Umbilical cord (tissue), 2 donors: ENCODE measurements around the gene FUT3. TPM values are rescaled to one million over a fixed set of nuclear protein-coding genes. Genes with fewer than 3 reads are reported as not detected.
"Not testable (repeated sequence)": the region's sequence is repeated elsewhere in the genome, so short reads cannot be mapped to it uniquely, and the experiment has no call there.

Experiments used
- DNase-seq: peaks from one replicate; pipeline ENCODE4 v3.0.0-alpha.2; 2015; ENCODE audit warnings: low spot score
- total RNA-seq: library from RNA; depleted of rRNA; stranded (reverse); fragments of >200 nt; gene quantifications from one replicate; pipeline ENCODE4 v1.2.3, GENCODE V29; 2014; ENCODE audit warnings: low replicate concordance; ENCODE audit not compliant: insufficient read depth

Gene FUT3
- 4.8 TPM for total RNA-seq

DNA sequence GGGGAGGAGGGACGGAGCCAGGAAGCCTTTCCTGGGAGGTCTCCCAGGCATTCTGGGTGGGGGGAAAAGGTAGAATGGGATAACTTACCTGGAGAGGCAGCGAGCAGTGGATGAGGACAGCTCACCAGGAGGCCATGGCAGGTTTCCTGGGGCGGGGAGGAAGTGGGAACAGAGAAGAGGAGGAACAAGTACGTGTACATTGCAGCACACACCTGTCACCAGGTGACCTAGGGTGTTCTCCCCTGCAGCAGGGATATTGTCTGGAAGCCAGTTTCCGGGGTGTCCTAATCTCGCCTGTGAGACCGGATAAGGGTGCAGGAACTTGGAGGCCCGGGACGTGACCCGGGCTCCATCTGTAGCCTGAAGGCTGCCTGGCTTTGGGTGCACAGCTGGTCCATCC is at the start of gene FUT3:
FUT3 (minus strand) TSS at position 148 of the 400 bp plus-strand sequence.
- no peak for DNase-seq

DNA sequence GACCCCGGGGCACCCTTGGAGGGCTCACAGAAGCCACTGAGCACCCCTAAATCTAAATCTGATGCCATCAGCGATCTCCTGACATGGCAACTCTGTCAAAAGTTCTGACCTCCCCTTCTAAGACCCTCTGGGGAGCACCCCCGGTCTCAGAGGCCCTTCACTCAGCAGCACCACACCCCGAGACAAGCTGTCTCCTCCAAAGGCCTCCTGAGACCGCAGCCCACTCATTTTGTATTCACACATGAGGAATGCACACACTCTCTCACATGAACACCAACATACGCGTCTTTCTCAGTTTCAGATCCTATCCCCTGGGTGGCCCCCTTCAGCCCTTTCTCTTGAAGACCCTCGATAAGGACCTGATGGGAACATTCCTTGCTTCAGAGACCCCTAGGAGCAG is 49.7 kb upstream of the FUT3 start:
- no peak for DNase-seq

DNA sequence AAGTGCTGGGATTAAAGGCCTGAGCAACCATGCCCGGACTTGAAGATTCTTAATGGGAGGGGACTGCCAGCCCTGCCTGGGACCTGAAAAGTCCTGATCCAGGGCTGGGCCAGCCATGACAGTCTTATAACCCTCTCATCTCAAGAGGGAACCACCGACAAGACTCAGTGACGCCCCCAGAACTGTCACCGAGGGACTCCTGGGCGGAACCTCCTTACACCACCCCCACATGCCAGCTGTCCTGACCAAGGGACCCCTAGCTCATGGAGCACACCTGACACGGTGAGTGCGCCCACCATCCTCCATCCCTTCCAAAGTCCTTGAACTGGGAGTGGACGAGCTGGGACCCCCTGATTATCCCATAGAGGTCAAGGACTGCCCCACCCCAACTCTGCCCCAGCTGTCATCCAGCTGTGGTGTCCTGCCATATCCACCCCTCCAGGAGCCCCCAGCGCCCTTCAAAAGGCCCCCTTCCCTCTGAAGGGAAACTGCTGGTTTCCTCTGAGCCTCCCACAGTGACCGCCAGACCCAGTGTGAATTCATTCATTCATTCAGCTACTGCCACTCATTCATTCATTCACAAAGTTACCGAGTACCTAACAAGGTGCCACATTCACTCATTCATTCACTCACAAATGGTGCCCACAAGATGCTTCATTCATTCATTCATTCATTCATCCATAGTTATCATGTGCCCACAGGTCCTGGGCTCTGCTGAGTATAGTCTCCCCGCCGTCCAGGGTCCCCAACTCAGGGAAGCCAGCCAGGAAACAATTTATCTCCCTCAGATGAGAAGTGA is 48.7 kb upstream of the FUT3 start:
- DNase-seq, result no peak

DNA sequence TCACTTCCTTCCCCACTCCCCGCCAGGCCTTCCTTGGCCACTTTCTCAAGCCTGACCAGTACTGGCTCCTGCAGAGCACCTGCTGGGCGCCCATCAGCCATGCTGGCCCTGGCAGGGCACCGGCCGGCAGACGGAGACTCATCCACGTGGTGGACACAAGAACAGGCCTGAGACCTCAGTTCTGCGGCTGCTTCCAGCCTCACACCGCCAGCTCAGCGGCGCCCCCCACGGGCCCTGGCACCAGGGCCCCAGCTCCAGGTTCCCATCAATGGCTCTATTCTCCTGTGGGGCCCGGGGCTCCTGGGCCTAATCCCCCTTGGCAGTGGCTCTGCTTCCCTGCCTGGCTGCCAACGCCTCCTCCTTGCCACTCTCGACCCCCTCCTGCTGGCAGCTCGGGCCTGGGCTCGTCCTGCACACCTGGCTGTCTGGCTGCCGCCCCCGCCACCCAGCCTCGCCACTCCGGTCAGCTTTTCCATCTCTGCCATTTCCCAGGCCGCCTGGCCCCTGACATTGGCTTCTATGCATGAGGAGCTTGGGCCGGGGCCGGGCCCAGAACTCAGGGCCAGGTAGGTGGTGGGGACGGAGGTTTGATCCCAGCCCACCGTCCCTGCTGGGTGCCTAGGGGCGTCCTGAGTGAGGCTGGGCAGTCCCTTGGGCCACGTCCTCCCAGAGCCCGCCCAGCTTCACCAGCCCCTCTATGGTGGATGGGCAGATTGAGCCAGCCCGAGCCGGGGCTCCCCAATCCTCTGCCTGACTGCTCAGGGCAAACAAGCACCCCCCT is 46.1 kb upstream of the FUT3 start:
- no peak for DNase-seq

DNA sequence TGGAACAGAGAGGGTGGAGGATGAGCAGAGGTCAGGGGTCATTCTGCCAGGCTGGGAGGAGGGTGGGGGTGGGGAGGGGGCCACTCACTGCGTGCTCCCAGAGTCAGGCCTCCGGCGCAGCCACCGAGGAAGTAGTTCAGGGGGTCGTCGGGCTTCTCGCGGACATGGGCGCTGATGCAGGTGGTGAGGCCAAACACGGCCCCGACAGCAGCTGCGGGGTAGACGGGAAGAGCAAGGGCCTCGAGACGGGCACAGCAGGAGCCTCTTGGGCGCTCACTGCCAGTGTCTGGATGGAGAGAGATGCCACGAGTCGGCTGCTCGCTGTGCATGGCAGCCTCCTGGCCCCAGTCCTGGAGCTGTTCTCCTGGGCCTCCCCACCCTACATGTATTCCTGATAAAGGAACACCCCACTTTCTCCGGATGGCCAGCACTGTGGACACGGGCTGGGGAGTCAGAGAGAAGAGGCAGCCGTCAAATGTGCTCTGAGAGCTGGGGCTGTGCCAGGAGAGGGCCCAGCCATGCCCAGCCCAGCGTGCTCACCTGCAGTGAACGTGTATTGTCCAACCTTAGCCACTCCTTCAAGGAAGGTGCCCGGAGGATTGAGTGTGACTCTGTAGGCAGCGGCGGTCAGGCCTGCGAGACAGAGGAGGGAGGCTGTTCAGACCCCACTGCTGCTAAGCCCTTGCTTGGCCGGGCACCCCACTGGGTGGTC is 45.3 kb upstream of the FUT3 start:
- no peak for DNase-seq

DNA sequence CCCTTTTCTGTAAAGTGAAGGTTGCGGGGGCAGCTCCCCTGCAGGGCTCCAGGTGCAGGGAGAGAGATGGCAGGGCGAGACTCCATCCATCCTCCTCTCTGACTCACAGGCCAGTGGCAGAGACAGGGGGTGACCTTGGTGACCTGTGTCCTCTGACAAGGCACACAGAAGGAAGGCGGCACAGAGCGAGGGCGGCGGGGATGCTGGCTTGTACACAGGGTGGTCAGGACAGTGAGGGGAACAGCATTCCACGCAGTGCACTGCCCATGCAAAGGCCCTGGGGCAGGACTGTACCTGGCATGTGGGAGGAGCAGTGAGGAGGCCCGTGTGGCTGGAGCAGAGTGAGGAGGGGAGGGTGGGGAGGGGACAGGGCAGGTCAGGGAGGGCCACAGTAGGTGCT is 44.6 kb upstream of the FUT3 start:
- no peak for DNase-seq

DNA sequence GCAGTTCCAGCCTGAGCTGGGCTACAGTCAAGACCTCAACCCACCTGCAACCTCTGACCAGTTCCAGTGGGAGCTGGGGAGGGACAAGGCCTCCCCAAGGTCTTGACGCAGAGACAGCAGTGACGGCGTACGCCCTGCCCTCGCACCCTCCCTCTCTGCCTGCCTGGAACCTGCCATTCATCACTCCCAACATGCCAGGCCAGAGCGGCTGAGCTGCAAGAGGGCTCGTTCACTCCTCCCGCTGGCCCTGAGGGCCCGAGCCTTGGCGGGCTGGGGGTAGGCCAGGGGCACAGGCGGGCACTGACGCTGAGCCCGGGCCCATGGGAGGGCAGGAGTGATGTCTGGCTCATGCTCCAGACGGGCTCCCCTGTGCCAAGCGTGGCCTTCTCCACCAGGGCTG is 44.2 kb upstream of the FUT3 start:
- no peak for DNase-seq

DNA sequence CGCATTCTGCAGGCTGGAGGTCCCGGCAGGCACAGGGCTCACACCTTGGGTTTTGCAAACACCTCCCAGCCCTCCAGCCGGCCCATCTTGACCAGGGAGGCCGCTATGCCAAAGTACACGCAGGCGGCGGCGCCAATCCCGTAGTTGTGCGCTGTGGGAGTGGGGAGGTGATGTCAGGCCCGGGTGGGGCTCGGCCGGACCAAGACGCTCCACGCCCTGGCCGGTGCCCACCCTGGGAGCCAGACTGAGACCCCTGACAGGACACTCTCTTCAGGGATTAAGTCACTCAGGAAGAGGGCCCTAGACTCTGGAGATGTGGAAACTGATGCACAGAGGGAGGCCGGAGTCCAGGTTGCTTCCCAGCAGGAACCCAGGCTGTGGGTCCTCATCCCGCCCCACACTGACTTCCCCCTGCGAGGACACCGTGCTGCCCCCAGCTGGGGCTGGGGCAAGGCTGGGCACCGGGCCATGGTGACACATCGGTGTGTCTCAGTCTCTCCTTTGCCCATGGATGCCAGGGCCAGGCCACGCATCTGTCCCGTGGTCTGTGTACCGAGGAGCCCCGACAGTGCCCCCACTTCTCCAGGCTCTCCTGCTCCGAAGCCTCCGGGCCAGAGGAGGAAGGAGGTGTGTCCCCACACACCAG is 43.6 kb upstream of the FUT3 start:
- no peak for DNase-seq

DNA sequence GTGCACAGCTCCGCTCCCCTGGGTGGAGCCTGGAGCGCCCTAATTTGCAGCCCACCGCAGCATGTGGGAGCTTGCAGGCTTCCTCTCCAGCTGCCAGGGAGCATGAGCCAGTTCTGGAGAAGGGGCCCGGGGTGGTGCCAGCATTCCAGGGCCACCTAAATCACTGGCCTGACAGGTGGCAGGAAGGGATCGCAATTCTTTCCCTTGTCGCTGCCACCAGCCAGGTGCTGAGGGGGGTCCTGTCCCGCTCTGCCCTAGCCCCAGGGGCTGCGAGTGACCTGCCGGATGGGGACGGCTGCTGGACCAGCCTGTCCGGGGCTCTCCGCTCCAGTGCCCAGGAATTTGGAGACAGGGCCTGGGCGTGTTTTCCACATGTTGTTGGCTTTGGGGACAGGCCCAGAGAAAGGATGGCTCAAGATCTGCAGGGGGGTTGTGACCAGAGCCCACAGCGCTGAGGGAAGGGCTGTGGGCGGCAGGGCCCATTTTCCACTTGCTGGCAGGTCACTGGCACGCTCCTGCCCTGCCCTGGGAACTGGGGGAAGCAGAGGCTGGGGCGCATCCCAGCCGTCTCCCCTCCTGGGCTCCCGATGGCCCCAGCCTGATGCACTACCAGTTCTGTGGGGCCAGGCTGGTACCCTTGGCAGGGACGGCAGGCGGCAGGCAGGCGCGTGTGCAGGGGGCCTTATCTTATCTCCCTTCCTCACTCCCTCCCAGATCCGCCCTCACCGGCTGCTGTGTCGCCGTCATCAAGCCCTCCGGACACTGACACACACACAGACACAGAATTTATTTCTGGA is 42.9 kb upstream of the FUT3 start:
- DNase-seq, result no peak

DNA sequence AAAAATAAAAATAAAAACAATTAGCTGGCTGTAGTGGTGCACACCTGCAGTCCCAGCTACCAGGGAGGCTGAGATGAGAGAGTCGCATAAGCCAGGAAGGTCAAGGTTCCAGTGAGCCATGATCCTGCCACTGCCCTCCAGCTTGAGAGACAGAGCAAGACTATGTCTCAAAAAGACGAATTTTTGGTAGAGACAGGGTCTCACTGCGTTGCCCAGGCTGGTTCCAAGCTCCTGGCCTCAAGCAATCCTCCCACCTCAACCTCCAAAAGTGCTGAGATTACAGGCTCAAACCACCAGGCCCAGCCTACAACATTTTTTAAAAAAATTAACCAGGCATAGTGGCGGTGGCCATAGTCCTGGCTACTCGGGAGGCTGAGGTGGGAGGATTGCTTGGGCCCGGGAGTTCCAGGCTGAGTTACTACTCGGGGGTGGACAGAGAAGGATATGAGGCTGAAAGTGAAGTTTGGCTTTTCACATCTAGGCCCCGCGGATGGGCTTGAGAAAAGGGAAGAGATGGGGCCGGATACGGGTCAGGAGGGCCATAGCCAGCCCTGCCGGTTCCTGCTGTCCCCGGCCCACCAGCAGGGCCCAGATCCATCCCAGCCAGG is 42.2 kb upstream of the FUT3 start:
- DNase-seq, result no peak

DNA sequence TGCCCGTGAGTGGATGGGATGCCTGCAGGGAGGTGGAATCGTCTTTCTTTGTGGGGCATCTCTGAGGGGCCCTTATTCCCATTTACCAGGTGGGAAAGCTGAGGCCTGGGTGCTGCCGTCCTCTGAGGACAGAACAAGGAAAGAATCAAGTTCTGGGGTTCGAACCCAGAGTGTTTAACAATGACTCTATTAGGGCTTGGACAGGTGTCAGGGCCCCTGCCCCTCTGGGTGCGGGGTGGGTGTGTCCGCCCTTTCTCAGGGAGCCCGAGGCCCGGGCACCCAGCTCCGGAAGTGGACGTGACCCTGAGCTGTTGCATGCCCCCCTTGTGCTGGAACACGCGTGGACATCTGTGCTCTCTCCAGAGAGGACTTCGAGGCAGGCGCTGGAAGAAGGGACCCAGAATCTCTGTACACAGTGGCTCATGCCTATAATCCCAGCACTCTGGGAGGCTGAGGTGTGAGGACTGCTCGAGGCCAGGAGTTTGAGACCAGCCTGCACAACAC is 41.6 kb upstream of the FUT3 start:
- DNase-seq, result no peak

DNA sequence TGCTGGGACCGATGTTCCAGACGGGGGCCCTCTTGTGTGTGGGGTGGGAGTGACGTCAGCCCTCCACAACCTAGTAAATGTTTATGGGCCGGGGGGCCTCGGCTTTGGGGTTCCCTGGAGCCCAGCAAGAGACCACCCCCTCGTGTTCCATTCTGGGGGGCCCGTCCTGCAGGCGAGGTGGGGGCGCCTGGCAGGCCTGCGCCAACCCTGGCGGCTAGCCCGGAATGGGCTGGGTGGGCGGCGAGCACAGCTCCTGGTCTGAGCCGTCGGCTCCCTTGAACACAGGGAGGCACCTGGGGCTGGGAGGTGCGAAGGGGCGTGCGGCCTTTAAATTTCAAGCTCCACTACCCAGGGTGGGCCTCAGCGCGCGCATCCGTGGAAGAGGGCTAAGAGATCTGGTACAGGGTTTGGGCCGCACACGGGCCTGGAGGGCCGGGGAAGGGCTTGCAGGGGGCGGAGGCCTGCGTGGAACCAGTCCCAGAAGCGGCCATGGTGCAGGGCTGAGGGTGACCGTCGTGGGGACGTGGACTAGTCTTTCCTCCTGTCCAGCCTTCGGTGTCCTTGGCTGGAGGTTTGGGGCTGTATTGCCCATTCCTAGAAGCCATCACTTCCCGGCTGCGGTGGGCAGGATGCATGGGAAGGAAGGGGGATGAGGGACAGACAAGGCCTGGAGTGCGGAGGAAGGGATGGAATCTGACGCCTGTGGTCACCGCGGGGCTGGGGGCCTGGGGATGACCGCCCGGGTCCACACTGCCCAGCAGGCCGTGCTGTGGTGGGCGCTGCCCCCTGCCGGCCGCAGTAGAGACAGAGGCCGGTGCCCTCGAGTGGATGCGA is 40.9 kb upstream of the FUT3 start:
- DNase-seq, result no peak

DNA sequence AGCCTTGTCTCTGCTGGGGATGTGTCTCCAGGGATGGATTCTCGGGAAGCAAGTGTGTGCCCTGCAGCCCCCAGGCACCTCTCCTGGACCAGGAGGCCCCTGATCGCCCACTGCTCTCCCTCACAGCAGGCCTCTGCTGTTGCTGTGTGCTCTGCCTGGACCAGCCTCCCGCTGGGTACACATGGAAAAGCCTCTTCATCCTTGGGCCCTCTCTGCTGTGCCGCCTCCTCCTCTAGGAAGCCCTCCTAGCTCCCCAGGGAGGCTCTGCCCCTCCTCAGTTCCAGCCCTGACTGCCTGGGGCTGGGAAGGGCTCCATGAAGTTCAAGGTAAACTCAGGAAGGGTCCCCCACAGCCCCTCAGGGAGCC is 40.3 kb upstream of the FUT3 start:
- no peak for DNase-seq

DNA sequence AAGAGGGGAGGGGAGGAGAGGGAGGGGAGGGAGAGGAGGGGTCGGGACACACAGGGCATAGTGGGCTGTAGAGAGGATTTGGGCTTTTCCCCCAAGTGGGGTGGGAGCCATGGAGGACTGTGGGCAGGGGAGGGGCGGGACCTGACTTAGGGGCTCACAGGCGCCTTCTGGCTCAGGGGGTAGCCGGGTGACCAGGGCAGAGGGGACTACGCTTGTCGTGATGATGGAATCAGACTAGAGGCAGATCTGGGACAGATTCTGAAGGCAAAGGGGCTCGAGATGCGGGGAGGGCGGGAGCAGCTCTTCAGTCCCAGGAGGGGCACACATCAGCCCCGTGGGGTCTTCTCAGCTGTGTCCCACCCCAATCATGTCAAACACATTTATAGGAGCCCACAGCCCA is 38.9 kb upstream of the FUT3 start:
- no peak for DNase-seq

DNA sequence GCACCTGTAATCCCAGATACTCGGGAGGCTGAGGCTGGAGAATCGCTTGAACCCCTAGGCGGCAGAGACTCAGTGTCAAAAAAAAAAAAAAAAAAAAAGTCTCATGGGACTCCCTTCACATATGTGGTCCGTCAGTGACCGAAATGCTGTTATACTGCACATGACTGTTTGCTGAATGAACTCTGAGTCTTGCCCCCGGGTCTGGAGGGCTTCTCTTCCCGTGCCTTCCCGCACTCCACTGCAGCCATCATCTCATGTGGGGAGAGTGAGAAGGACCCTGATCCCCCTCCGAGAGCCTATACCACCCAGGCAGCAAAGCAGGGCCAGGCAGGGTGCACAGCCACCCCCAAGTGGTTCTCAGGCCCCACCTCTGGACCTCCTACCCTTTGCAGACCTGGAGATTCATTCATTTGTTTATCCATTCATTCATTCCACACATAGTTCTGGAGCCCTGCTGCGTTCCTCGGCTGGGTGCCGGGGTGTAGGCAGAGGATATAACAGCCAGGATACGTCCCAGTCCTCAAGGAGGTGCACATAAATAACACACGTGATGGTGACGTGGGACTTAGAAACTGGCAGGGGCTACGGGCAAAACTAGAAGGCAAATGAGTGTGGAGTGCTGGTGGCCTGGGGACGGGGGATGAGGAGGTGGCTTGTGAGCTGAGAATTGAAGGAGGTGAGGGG is 38.2 kb upstream of the FUT3 start:
- DNase-seq, result no peak

DNA sequence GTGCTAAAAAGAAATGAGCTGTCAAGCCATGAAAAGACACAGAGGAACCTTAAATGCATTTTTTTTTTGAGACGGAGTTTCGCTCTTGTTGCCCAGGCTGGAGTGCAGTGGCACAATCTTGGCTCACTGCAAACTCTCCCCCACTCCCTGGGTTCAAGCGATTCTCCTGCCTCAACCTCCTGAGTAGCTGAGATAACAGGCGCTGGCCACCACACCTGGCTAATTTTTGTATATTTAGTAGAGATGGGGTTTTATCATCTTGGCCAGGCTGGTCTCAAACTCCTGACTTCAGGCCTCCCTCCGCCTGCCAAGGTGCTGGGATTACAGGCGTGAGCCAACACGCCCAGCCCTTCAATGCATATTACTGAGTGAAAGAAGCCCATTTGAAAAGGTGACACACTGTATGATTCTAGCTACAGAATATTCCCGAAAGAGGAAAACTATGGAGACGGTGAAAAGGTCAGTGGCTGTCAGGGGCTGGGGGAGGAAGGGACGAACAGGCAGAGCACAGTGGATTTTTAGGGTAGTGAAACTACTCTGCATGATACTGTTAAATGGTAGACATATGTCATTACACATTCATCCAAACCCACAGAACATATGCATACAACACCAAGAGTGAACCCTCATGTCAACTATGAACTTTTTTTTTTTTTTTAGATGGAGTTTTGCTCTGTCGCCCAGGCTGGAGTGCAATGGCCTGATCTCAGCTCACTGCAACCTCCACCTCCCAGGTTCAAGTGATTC is 33.0 kb upstream of the FUT3 start:
- DNase-seq, result not testable (repeated sequence)

DNA sequence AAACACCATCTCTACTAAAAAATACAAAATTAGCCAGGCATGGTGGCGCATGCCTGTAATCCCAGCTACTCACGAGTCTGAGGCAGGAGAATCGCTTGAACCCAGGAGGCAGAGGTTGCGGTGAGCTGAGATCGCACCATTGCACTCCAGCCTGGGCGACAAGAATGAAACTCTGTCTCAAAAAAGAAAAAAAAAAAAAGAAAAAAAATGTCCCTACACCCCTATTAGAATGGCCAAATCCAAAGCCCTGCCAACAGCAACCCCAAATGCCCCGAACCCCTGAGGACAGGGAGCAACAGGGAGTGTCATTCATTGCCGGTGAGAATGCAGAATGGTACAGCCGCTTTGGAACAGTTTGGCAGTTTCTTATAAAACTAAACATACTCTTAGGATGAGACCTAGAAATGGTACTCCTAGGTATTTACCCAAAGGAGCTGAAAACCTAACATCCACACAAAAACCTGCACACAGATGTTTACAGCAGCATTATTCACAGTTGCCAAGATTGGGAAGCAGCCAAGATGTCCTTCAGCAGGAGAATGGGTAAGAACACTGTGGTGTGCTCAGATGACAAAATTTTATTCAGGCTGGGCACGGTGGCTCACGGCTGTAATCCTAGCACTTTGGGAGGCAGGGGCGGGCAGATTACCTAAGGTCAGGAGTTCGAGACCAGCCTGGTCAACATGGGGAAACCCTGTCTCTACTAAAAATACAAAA is 32.1 kb upstream of the FUT3 start:
- not testable (repeated sequence) for DNase-seq
